Dermis blood vessel endothelial cell (primary cell): ENCODE results near the gene MPV17L2. TPM values are rescaled to one million over a fixed set of nuclear protein-coding genes. Genes with fewer than 3 reads are reported as not detected.
"Not testable (repeated sequence)": the region's sequence is repeated elsewhere in the genome, so short reads cannot be mapped to it uniquely, and the experiment has no call there.

Experiments
- DNase-seq: peaks from one replicate; pipeline ENCODE4 v3.0.0; 2010
- total RNA-seq: library from RNA; depleted of rRNA; stranded (reverse); fragments of >200 nt; gene quantifications from 2 replicates; pipeline ENCODE4 v1.2.3, GENCODE V29; 2014

MPV17L2 gene
- total RNA-seq, result 15.3 and 19.3 TPM in 2 replicates

DNA sequence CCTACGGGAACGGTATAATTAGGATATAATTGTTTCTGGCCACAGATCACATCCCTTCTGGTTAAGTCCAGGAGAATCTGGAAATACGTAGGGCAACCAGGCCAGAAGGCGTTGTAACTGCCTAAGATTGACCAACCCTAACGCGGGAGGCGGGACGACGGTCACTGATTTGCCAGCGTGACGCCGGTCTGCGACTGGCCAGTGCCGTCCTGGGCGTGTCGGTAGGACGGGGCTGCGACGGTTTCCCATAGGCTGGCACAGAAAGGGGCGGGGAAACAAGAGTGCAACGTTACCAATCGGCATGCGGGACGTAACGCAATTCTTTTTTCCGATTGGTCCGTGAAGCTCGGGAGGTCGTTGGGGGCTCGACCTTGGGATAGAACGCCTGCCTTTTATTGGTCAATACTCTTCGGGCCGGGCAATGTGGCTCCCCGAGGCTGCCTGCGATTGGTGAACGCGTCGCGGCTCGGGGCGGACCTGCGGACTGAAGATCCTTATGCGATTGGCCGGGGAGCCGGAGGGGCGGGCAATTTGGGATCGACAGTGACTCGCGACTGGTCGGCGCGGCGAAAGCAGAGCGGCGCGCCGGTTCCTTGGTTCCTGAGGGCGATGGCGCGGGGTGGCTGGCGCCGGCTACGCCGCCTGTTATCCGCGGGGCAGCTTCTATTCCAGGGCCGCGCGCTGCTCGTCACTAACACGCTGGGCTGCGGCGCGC lies at the start of gene MPV17L2:
MPV17L2 (plus strand) TSS at position 546 of the 715 bp plus-strand sequence; CDS start at position 610, 64 bp downstream.
- DNase-seq, result peak; percentile 100

GRCh38 chr19:18143902-18144301 lies 49.1 kb upstream of the MPV17L2 start:
- no peak for DNase-seq

DNA sequence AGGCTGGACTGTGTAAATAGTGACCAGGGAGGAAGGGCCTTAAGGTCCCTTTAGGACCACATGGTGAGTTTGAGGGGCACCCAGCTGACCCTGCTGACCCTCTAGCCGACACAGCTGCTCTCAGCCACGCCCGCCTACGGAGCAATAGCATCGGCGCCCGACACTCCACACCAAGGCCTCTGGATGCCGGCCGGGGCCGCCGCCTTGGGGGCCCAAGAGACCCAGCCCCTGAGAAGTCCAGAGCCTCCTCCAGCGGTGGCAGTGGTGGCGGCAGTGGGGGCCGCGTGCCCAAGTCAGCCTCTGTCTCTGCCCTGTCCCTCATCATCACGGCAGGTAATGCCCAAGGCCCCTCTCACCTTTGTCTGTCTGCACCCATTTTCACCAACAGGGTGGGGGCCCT lies 48.7 kb upstream of the MPV17L2 start:
- DNase-seq, result no peak

GRCh38 chr19:18144906-18145305 lies 48.1 kb upstream of the MPV17L2 start:
- DNase-seq, result no peak

DNA sequence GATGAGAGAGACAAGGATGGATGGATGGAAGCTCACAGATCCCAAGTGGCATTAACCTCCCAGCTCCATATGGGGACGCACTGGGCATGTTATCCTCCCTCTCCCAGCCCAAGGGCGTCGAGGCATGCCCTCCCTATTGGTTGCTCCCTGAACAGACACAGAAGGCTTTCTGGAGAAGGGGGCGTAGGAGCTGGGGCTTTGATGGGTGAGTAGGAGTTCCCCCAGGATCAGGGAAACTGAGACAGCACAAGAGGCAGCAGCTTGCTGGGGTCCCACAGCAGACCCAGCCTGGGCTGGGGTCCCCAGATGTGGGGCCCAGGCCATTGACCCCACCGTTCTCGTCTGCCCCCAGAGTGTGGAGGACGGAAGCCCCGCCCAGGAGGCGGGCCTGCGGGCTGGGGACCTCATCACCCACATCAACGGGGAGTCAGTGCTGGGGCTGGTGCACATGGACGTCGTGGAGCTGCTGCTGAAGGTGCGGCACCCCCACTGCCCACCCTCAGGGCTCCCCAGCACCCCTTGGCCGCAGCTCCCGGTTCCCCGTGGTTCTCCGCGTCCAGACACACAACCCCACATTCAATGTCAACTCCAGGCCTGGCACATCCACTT lies 47.5 kb upstream of the MPV17L2 start:
- DNase-seq, result no peak

DNA sequence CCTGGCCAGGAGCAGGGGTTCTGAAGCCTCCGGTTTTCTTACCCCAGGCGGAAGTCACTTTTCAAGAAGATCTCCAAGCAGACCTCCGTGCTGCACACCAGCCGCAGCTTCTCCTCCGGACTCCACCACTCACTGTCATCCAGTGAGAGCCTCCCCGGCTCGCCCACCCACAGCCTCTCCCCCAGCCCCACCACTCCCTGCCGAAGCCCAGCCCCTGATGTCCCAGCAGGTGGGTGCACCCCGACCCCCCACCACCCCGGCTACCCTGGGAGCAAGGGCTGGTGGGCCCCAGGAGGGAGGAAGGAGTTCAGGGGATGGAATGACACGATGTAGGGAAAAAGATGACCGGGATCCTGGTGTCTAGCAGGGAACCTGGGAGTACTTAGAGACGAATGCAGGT lies 45.6 kb upstream of the MPV17L2 start:
- DNase-seq, result no peak

GRCh38 chr19:18149596-18149975 lies 43.4 kb upstream of the MPV17L2 start:
- no peak for DNase-seq

DNA sequence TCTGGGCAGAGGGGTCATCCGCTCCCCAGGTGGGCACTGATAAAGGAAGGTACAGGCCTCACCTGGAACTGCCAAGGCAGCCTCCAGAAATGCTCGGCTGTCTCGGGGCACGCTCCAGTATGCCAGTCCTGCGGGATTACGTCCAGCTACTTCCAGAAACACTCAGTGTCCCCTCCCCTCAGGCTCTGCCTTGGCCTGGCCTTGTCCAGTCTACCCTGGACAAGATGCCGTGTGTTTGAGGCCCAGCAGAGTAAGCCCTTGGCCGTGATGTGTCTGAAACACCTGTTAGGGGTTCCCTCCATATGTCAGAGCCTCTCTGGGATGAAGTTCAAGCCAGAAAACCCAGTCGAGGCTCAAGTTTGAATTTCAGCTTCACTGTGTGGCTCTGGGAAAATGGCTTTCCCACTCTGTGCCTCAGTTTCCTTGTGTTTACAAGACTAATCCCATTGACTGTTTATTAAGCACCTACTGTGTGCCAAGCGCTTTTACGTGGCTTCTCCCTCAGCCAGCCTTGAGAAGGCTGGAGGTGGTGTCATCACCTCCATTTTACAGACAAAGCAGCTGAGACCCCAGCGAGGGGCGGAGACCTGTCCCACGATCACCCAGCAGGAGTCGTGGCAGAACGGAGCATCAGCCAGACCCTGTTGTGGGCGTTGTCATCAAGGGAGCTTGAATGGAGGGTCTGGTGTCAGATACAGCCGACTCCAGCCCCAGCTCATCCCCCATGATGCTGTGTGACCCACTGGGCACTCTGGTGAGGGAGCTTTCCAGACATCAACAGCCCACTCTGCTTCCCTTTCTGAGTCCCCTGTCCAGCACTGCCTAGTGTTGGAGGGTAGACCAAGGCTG lies 42.0 kb upstream of the MPV17L2 start:
- DNase-seq, result no peak

GRCh38 chr19:18152442-18152816 lies 40.6 kb upstream of the MPV17L2 start:
- peak; percentile 98 for DNase-seq

GRCh38 chr19:18152817-18153555 lies 40.0 kb upstream of the MPV17L2 start, which contains the start of gene PIK3R2:
Gene PIK3R2 (plus strand): TSS chr19:18153163. CDS start chr19:18155880, 2,717 bp downstream.
- DNase-seq, result peak; percentile 99

DNA sequence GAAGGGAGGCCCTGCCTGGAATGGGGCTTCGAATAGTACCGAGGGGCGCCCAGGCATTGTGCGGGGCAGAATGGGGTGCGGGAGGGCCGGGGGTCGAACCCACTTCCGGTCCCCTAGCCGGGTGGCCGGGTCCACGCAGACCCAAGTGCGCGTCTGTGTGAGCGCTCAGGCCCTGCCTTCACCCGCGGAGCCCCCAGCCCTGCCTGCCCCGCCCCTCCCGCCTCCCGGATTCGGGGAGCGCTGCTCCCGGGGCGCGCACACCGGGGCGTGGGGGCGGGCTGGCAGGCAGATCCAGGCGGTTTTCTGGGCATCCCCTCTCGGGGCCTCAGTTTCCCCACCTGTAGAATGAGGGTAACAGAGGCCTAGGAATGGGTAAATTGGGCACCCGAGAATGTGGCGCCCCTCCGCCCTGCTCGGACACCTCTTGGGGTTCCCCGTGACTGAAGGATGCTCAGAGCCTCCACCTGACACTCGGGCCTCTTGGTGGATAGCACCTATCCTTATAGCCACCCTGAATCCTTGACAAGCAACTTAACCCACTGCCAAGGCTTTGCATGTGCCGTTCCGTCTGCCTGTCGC lies 39.4 kb upstream of the MPV17L2 start:
- no peak for DNase-seq

- DNase-seq, result no peak
Measured at GRCh38 chr19:18155095-18156087, 37.6 kb upstream of the MPV17L2 start.

DNA sequence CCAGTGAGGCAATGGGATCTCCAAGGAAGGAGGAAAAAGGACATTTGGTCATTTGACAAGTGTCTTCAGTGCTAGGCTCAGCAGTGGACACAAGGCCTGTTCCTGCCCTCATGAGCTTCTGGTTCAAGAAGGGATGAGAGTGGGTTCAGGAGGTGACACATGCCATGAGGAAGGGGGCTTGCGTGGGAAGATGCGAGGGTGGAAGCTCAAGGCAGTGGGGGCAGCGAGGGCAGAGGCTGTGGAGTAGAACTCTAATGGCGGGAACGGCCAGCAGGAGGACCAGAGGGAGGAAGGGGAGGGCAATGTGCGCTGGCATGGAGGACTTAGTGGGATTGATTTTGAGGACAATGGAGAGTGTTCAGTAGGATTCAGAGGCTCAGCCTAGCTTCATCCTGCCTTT lies 36.8 kb upstream of the MPV17L2 start:
- no peak for DNase-seq

- DNase-seq, result peak; percentile 92
Measured at GRCh38 chr19:18156841-18157464, 36.1 kb upstream of the MPV17L2 start.

DNA sequence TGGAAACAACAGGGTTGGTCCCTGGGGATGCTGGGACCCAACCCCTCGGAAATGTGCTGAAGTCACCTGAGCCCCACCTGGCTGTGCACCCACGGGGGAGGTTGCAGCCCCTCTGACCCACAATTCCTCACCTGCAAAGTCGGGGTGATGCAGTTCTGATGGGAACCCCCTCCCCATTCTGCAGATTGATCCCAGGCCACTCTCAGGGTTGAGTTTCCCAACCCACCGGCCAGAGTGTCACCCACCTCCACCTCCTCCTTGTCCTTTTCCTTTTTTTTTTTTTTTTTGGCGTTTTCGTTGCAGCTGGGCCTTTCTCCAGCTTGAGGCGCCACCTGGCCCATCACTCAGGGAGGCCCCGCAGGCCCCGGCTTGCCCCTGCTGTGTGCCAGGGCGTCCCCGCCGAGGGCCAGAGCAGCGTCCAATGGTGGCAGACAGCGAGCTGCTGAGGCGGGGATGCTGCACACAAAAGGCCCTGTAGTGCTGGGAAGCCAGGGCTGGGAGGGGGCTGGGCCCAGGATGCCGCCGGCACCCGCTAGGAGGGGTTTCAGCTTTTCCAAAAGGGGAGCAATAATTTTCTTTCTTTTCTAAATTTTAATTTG lies 35.5 kb upstream of the MPV17L2 start:
- no peak for DNase-seq

DNA sequence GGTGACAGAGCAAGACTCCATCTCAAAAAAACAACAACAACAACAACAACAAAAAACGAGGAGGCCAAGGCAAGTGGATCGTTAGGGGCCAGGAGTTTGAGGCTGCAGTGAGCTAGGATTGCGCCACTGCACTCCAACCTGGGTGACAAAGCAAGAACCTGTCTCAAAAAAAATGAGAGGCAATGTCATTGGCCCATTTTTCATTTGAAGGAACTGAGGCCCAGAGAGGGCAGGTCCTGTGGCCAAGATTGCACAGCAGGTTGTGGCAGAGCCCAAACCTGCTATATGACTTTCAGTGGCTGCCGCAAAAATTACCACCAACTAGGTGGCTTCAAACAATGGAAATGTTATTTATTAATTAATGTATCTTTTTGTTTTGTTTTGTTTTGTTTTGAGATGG lies 34.6 kb upstream of the MPV17L2 start:
- no peak for DNase-seq

DNA sequence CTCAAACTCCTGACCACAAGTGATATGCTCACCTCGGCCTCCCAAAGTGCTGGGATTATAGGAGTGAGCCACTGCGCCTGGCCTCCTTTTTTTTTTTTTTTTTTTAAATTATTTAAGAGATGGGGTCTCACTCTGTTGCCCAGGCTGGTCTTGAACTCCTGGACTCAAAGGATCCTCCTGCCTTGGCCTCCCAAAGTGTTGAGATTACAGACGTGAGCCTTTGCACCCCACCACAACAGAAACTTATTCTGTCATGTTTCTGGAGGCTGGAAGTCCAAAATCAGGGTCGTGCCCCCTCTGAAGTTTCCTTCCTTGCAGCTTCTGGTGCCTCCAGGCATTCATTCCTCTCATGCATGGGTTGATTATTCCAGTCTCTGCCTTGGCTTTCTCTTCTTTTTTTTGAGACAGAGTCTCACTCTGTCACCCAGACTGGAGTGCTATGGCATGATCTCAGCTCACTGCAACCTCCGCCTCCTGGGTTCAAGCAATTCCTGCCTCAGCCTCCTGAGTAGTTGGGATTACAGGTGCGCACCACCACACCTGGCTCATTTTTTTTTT lies 33.9 kb upstream of the MPV17L2 start:
- not testable (repeated sequence) for DNase-seq

GRCh38 chr19:18159810-18160209 lies 33.2 kb upstream of the MPV17L2 start:
- no peak for DNase-seq

- DNase-seq, result no peak
Measured at GRCh38 chr19:18160493-18160970, 32.5 kb upstream of the MPV17L2 start.
